Stimulated activated CD4-positive, alpha-beta T cell treated with anti-CD3 and anti-CD28 coated beads, Interleukin-15, amount 100 ng/mL, for 24 hours (primary cell): ENCODE results near the gene ZSCAN5A.
"Not testable (repeated sequence)": the region's sequence is repeated elsewhere in the genome, so short reads cannot be mapped to it uniquely, and the experiment has no call there.

Source experiments
- DNase-seq: peaks from one replicate; pipeline ENCODE4 v3.0.0-alpha.2; 2020

ZSCAN5A gene

GRCh38 chr19:56201973-56202372 lies 112.7 kb downstream of the ZSCAN5A start, which contains the start of gene ZSCAN5C:
ZSCAN5C (plus strand) TSS chr19:56202273; CDS start chr19:56205914, 3,641 bp downstream.
- no peak for DNase-seq

- no peak for DNase-seq
These were observed 115.0 kb downstream of the ZSCAN5A start for GRCh38 chr19:56199687-56200086.

DNA sequence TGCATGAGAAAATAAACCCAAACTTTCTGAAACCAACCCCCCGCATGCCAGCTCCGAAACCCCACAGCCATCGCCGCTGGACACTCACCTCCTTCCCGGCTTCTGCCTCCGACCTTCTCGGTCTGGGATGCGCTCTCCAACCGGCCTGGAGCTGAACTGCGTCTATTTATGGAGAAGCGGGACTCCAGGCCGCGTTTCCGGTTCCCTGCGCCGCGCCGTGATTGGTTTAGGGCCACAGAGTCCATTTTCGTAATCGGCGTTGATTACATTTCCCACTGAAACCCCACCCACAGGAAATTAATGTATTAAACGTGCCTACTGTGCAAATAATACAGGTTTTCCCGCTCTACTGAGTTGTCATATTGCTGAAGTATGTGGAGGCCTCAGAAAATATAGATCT lies 117.0 kb downstream of the ZSCAN5A start, which contains the start of gene ZSCAN5B:
ZSCAN5B (minus strand) TSS at position 138 of the 400 bp plus-strand sequence. CDS start 4,731 bp downstream, outside the sequence.
- not testable (repeated sequence) for DNase-seq

GRCh38 chr19:56193981-56194640 lies 120.5 kb downstream of the ZSCAN5A start:
- DNase-seq: no peak

- no peak for DNase-seq
These were observed 122.9 kb downstream of the ZSCAN5A start for GRCh38 chr19:56191711-56192110.

DNA sequence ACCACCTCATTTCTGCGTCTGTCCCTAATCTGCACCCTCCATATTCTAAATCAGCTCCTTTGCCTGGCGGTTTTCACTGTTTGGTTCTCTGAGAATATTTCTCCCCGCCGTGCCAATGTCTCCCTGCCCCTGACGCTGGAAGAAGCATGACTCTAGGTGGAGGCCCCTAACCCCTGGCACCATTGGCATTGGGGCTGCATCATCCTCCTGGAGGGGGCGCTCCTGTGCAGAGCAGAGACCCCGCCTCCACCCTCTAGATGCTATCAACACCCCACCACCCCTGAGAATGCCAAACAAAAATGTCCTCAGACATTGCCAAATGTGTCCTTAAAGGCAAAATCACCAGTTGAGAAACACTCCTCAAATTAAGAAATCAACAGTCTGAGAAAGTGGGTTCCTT lies 123.5 kb downstream of the ZSCAN5A start:
- no peak for DNase-seq

DNA sequence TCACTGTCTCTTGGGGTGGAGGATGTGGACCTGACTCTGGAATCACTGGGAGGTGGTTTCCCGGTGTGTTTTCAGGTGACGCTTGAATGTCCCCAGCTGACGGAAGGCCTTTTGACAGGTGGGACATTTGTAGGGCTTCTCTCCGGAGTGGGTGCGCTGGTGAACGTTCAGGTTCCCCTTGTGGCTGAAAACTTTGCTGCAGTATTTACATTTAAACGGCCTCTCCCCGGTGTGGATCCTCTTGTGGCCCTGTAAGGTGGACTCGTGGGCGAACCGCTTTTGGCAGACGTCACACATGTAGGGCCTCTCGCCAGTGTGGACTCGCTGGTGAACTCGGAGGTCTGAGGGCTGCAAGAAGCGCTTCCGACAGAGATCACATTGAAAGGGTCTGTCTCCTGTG lies 124.9 kb downstream of the ZSCAN5A start:
- DNase-seq: no peak

DNA sequence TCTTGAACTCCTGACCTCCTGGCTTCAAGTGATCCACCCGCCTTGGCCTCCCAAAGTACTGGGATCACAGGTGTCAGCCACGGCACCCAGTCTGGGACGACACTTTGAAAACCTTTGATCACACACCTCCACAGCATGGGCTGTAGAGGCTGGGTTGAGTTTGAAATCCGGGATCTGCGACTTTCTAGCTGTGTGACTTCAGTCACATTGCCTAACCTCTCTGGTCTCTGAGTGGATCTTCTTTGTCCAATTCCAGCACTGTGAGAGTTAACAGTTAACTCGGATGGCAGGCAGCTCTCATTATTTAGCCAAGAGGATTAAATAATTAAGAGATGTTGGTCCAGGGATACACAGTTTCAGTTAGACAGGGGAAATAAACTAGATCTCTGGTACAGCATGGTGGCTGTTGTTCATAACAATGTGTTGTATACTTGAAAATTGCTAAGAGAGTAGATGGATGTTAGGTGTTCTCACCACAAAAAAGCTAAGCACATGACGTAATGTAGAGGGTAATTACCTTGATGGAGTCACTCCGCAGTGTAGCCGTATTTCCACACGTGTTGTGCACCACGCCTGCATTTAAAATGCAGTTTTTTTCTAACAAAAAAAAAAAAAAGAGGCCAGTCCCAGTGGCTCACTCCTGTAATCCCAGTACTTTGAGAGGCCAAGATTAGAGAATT lies 136.9 kb downstream of the ZSCAN5A start:
- no peak for DNase-seq

- no peak for DNase-seq
These were observed 137.8 kb downstream of the ZSCAN5A start for GRCh38 chr19:56176881-56177280.

DNA sequence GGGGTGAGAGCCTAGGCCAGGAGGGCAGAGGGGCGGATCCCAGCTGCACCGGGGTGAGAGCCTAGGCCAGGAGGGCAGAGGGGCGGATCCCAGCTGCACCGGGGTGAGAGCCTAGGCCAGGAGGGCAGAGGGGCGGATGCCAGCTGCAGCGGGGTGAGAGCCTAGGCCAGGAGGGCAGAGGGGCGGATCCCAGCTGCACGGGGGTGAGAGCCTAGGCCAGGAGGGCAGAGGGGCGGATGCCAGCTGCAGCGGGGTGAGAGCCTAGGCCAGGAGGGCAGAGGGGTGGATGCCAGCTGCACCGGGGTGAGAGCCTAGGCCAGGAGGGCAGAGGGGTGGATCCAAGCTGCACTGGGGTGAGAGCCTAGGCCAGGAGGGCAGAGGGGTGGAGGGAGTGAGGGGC lies 138.3 kb downstream of the ZSCAN5A start:
- DNase-seq: not testable (repeated sequence)

DNA sequence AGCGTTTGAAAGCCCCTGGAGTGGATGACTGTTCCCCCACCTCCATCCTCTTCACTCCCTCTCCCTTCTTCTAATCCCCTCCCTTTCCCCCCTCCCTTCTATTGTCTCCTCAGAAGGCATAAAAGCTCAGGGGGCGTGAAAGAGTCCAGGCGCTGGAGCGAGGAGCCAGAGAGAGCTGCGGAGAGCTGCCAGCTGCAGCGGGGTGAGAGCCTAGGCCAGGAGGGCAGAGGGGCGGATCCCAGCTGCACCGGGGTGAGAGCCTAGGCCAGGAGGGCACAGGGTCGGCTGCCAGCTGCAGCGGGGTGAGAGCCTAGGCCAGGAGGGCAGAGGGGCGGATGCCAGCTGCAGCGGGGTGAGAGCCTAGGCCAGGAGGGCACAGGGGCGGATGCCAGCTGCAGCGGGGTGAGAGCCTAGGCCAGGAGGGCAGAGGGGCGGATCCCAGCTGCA lies 138.8 kb downstream of the ZSCAN5A start, which contains the start of gene GALP:
GALP (plus strand) TSS at position 148 of the 447 bp plus-strand sequence. CDS start 1,101 bp downstream, outside the sequence.
- not testable (repeated sequence) for DNase-seq

DNA sequence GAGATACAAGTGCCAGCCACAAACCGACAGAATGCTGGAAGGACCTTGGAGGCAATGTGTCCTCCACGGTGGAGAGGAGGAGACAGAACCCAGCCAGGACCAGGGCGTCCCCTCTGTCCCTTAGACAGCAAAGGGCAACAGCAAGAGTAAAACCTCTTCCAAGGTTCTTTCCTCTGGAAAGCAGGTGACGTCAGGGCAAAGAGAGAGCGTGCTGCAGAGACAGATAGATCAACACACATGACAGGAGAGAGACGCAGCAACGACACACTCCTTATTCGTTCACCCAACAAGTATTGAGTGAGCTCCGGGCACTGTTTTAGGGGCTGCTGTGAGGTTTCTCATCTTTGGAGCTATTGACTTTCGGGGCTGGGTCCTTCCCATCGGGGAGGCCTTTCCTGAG lies 140.1 kb downstream of the ZSCAN5A start:
- no peak for DNase-seq

DNA sequence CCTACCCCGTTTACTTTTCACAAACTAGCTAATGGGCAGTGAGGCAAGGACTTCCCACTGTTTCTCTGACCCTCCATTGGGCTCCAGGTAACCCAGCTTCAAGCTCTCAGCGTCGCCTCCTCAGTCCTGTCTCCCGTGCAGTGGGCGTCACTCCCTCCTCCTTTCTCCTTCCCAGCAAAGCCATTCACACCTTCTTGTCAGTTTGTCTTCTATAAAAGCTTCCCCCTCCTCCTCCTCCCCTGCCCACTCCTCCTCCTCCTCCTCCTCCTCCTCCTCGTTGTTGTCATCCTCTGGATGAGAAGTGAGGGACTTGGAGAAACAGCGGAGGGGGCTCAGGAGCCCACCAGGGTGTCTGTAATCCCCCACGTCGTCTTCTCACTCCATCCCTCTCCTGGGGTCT lies 140.6 kb downstream of the ZSCAN5A start:
- DNase-seq: no peak
